ENCODE results near the gene MYO7B. TPM values are rescaled to one million over a fixed set of nuclear protein-coding genes. Genes with fewer than 3 reads are reported as not detected.

Gene MYO7B
- total and polyA plus RNA-seq, 4 donors, result 0.51 to 4.7 (median 1.9) TPM

GRCh38 chr2:127651971-127652550 is 116.6 kb downstream of the MYO7B start:
- peaks cover 0 to 24% (median 0%) of the 10 kb centered on the region in 4 donors for H3K36me3 ChIP-seq (ENCODE audit: control insufficient read depth in 4 of 4, insufficient read depth in 4 of 4, low read length in 4 of 4)
- WGBS, 2 donors, result 73 to 76% methylated on average over 14 of the region's 14 CpGs
- DNase-seq, result peak; percentile 55 to 72 (median 65)
- H3K27ac ChIP-seq (ENCODE audit: low read depth in 1 of 2, low read length in 1 of 2), result peak overlapping the region; percentile 55 to 75
- TF ChIP-seq CTCF (IDR thresholded peaks at IDR 0.05; ENCODE audit: control extremely low read depth, extremely low read depth), result no peak
- peaks cover 0 to 47% (median 7%) of the 10 kb centered on the region in 5 donors for H3K4me1 ChIP-seq (ENCODE audit: control insufficient read depth in 5 of 5, insufficient read depth in 5 of 5, low read length in 5 of 5)
- H3K9me3 ChIP-seq (ENCODE audit: control insufficient read depth in 4 of 4, insufficient read depth in 3 of 4, low read length in 3 of 4), result no peaks in the 10 kb centered on the region
- ATAC-seq (ENCODE audit: insufficient read depth, low FRiP score), result no peak
- H3K27me3 ChIP-seq (ENCODE audit: control insufficient read depth in 3 of 3, insufficient read depth in 3 of 3, low read length in 2 of 3), result no peaks in the 10 kb centered on the region
- no peak overlapping the region for H3K4me3 ChIP-seq
- no peak overlapping the region for H3K9ac ChIP-seq (ENCODE audit: insufficient read depth in 1 of 2, low read length in 2 of 2)

- no peak for TF ChIP-seq CTCF (IDR thresholded peaks at IDR 0.05; ENCODE audit: control extremely low read depth, extremely low read depth)
- ATAC-seq (ENCODE audit: insufficient read depth, low FRiP score), result no peak
- Histone ChIP-seq H3K27ac (ENCODE audit: low read depth in 1 of 2, low read length in 1 of 2) (peak overlapping the region; percentile 23 to 72), H3K36me3 (ENCODE audit: control insufficient read depth in 4 of 4, insufficient read depth in 4 of 4, low read length in 4 of 4) (peaks cover 0 to 28% (median 0%) of the 10 kb centered on the region in 4 donors), H3K9ac (ENCODE audit: insufficient read depth in 1 of 2, low read length in 2 of 2) (no peak overlapping the region), H3K4me3 (no peak overlapping the region), H3K4me1 (ENCODE audit: control insufficient read depth in 5 of 5, insufficient read depth in 5 of 5, low read length in 5 of 5) (peaks cover 0 to 45% (median 6%) of the 10 kb centered on the region in 5 donors), H3K9me3 (ENCODE audit: control insufficient read depth in 4 of 4, insufficient read depth in 3 of 4, low read length in 3 of 4) (no peaks in the 10 kb centered on the region), H3K27me3 (ENCODE audit: control insufficient read depth in 3 of 3, insufficient read depth in 3 of 3, low read length in 2 of 3) (no peaks in the 10 kb centered on the region)
- DNase-seq, result no peak
- WGBS, 2 donors, result 75 to 81% methylated on average over 25 of the region's 25 CpGs
These were observed 117.4 kb downstream of the MYO7B start for GRCh38 chr2:127652786-127653357.

GRCh38 chr2:127653421-127654083 is 118.1 kb downstream of the MYO7B start:
- ATAC-seq (ENCODE audit: insufficient read depth, low FRiP score), result no peak
- Histone ChIP-seq H3K9ac (ENCODE audit: insufficient read depth in 1 of 2, low read length in 2 of 2) (no peak overlapping the region), H3K4me1 (ENCODE audit: control insufficient read depth in 5 of 5, insufficient read depth in 5 of 5, low read length in 5 of 5) (peaks cover 0 to 41% (median 6%) of the 10 kb centered on the region in 5 donors), H3K27ac (ENCODE audit: low read depth in 1 of 2, low read length in 1 of 2) (peak overlapping the region; percentile 23 to 72), H3K9me3 (ENCODE audit: control insufficient read depth in 4 of 4, insufficient read depth in 3 of 4, low read length in 3 of 4) (no peaks in the 10 kb centered on the region), H3K4me3 (no peak overlapping the region), H3K36me3 (ENCODE audit: control insufficient read depth in 4 of 4, insufficient read depth in 4 of 4, low read length in 4 of 4) (peaks cover 0 to 24% (median 0%) of the 10 kb centered on the region in 4 donors), H3K27me3 (ENCODE audit: control insufficient read depth in 3 of 3, insufficient read depth in 3 of 3, low read length in 2 of 3) (no peaks in the 10 kb centered on the region)
- no peak for TF ChIP-seq CTCF (IDR thresholded peaks at IDR 0.05; ENCODE audit: control extremely low read depth, extremely low read depth)
- 86 to 93% methylated on average over 16 of the region's 16 CpGs for WGBS, 2 donors
- no peak for DNase-seq
